ENCODE data around the gene TPM4. TPM values are rescaled to one million over a fixed set of nuclear protein-coding genes. Genes with fewer than 3 reads are reported as not detected.

TPM4 gene
- total and polyA plus RNA-seq, 2 of the 8 experiments (the other 6 are each of a cell fraction or from before 2014, with no cell fraction given), result 160 to 359 TPM

DNA sequence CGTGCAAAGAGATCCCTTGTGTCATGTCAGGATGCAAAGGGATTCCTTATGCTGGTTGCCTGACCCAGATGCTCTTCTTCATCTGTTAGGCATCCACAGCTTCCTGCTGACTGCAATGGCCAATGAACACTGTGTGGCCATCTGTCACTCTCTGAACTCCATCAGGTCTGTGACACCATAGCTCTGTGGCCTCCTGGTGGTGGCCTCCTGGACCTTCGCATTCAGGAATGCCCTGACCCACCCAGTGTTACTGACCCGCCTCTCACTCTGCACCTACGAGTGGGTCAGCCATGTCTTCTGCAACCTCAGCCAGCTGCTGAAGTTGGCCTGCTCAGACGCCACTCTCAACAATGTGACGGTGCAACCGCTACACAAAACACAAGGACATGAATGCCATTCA is 23.9 kb upstream of the TPM4 start (continued):
- TF ChIP-seq CHD7 (IDR thresholded peaks at IDR 0.05; ENCODE audit: insufficient replicate concordance, low read length) (no peak), POLR2AphosphoS5 (IDR thresholded peaks at IDR 0.05; ENCODE audit: low read depth, low read length) (no peak), BACH1 (IDR thresholded peaks at IDR 0.05; ENCODE audit: low read length) (no peak), RXRA (IDR thresholded peaks at IDR 0.05; ENCODE audit: insufficient read depth, low read depth, low read length) (no peak), PHF8 (conservative IDR thresholded peaks at IDR 0.05; ENCODE audit: low read depth, low read length) (no peak), SP1 (IDR thresholded peaks at IDR 0.05; ENCODE audit: low read depth, low read length) (no peak), GABPA (IDR thresholded peaks at IDR 0.05; ENCODE audit: borderline replicate concordance, insufficient read depth, low read length) (no peak), CHD2 (IDR thresholded peaks at IDR 0.05; ENCODE audit: low read length) (no peak), CBX5 (IDR thresholded peaks at IDR 0.05; ENCODE audit: low read depth, low read length) (no peak), CBX8 (IDR thresholded peaks at IDR 0.05; ENCODE audit: borderline replicate concordance, low read depth, low read length) (no peak), GTF2F1 (IDR thresholded peaks at IDR 0.05; ENCODE audit: borderline replicate concordance, low read depth, low read length) (no peak), CEBPB (IDR thresholded peaks at IDR 0.05; ENCODE audit: low read depth, low read length) (no peak)
